ENCODE data around the gene VDAC2. TPM values are rescaled to one million over a fixed set of nuclear protein-coding genes. Genes with fewer than 3 reads are reported as not detected.
"Not testable (repeated sequence)": the region's sequence is repeated elsewhere in the genome, so short reads cannot be mapped to it uniquely, and the experiment has no call there.

VDAC2 gene
- total RNA-seq, 4 donors from 2014 or later, result 121 to 145 (median 140) TPM

DNA sequence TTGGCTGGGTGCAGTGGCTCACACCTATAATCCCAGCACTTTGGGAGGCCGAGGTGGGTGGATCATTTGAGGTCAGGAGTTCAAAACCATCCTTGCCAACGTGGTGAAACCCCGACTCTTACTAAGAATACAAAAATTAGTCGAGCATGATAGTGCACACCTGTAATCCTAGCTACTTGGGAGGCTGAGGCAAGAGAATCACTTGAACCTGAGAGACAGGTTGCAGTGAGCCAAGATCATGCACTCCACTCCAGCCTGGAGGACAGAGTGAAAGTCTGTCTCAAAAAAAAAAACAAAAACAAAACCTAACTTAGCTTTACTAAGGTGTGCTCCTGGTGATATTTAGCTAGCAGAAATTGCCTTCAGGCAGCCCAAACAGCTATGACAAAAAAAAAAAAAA is 24.3 kb upstream of the VDAC2 start:
- intact Hi-C loops (cut with DNase I; ENCODE audit: low total_unique reads), result loop anchor here (5.0 kb wide), 1 partner anchor 46 kb away; no protein-coding TSS in a partner anchor
- WGBS, 2 donors, result 37 to 60% methylated on average over 4 of the region's 4 CpGs
- DNase-seq (ENCODE audit: low spot score in 2 of 2), result peak in 1 of 2 donors; percentile 37
- no peak overlapping the region for H3K4me3 ChIP-seq (ENCODE audit: low read depth, poor library complexity, severe bottlenecking)
- TF ChIP-seq, protein P1, sequence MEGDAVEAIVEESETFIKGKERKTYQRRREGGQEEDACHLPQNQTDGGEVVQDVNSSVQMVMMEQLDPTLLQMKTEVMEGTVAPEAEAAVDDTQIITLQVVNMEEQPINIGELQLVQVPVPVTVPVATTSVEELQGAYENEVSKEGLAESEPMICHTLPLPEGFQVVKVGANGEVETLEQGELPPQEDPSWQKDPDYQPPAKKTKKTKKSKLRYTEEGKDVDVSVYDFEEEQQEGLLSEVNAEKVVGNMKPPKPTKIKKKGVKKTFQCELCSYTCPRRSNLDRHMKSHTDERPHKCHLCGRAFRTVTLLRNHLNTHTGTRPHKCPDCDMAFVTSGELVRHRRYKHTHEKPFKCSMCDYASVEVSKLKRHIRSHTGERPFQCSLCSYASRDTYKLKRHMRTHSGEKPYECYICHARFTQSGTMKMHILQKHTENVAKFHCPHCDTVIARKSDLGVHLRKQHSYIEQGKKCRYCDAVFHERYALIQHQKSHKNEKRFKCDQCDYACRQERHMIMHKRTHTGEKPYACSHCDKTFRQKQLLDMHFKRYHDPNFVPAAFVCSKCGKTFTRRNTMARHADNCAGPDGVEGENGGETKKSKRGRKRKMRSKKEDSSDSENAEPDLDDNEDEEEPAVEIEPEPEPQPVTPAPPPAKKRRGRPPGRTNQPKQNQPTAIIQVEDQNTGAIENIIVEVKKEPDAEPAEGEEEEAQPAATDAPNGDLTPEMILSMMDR (IDR thresholded peaks at IDR 0.05), result no peak
- TF ChIP-seq POLR2A (IDR thresholded peaks at IDR 0.05), result no peak

DNA sequence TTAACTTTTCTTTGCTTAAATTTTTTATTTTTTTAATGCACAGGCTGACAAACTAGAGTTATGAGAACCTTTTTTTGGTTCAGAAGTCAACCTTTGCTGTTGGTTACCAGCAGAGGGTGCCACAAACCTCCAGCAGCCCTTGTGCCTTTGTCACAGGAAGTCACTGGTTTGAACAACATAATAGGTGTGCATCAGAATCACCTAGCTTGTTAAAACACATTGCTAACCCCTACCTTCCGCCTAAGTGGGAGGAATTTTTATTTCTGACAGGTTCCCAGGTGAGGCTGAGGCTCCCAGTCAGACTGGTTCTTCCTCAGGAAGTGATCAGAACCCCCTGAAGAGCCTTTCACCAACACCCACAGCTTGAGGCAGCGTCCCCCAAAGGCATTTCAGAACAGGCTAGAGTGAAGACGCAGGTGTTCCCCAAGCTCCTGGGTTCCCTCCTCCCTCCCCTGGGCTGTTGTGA is 22.6 kb upstream of the VDAC2 start:
- WGBS, 2 donors, result 45 to 50% methylated on average over 3 of the region's 3 CpGs
- TF ChIP-seq POLR2A (IDR thresholded peaks at IDR 0.05), result no peak
- TF ChIP-seq, protein P1 (IDR thresholded peaks at IDR 0.05), result no peak
- peak; percentile 52 to 84 for DNase-seq (ENCODE audit: low spot score in 2 of 2)
- intact Hi-C loops (cut with DNase I; ENCODE audit: low total_unique reads), result loop anchor here (5.0 kb wide), 1 partner anchor 44 kb away; no protein-coding TSS in a partner anchor
- H3K4me3 ChIP-seq (ENCODE audit: low read depth, poor library complexity, severe bottlenecking), result no peak overlapping the region

DNA sequence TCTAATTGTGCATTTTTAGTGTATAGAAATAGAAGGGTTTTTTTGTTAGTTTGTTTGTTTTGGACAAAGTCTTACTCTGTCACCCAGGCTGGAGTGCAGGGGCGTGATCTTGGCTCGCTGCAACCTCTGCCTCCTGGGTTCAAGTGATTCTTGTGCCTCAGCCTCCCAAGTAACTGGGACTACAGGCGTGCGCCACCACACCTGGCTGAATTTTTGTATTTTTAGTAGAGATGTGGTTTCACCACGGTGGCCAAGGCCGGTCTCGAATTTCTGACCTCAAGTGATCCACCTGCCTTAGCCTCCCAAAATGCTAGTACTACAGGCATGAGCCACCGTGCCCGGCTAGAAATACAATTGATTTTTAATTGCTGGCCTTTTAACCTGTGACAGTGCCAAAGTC is 22.1 kb upstream of the VDAC2 start:
- WGBS, 2 donors, result 94 to 96% methylated on average over 9 of the region's 9 CpGs
- peak in 1 of 2 donors; percentile 67 for DNase-seq (ENCODE audit: low spot score in 2 of 2)
- not testable (repeated sequence) for H3K4me3 ChIP-seq (ENCODE audit: low read depth, poor library complexity, severe bottlenecking)
- intact Hi-C loops (cut with DNase I; ENCODE audit: low total_unique reads), result loop anchor here (5.0 kb wide), 1 partner anchor 44 kb away; no protein-coding TSS in a partner anchor

DNA sequence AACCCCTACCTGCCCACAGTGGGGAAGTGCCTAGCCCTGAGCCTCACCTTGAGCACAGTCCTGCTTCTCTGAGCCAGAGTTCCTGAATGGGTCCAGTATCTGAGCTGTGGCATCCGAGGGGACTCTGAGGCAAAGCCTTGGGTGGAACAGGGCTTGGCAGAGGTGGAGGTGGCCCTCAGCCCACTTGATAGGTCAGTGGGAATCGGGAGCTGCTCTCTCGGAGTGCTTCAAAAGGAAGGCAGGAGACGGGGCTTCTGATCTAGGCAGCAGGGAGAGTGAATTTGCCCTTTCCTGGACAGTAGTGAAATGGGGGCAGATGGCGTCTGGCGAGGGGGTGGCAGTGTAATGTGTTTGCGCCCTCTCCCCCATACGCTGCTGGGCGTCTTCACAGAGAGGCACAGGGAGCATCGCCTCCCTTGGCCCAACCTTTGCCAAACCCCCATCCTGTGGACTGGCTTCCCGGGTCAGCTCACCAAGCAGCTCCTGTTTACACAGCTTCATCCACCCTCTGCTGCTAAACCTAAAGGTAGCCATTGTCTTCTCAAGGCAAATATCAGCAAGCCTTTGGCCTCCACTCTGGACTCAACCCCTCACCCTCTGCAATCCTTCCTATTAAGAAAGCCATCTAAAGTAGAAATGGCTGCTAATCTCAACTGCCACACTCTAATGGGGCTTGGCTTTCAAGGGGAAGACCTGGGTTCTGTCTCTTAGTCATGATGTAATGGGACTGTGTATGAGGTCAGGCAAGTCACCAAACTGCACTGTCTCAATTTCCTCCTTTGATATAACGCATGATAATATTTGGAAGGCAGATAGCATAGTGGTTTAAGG is 21.1 kb upstream of the VDAC2 start:
- 92 to 95% methylated on average over 12 of the region's 12 CpGs for WGBS, 2 donors
- no peak for TF ChIP-seq POLR2A (IDR thresholded peaks at IDR 0.05)
- TF ChIP-seq, protein P1 (IDR thresholded peaks at IDR 0.05), result no peak
- DNase-seq (ENCODE audit: low spot score in 2 of 2), result peak in 1 of 2 donors; percentile 67
- intact Hi-C loops (cut with DNase I; ENCODE audit: low total_unique reads), result loop anchor here (5.0 kb wide), 1 partner anchor 43 kb away; no protein-coding TSS in a partner anchor
- H3K4me3 ChIP-seq (ENCODE audit: low read depth, poor library complexity, severe bottlenecking), result no peak overlapping the region

DNA sequence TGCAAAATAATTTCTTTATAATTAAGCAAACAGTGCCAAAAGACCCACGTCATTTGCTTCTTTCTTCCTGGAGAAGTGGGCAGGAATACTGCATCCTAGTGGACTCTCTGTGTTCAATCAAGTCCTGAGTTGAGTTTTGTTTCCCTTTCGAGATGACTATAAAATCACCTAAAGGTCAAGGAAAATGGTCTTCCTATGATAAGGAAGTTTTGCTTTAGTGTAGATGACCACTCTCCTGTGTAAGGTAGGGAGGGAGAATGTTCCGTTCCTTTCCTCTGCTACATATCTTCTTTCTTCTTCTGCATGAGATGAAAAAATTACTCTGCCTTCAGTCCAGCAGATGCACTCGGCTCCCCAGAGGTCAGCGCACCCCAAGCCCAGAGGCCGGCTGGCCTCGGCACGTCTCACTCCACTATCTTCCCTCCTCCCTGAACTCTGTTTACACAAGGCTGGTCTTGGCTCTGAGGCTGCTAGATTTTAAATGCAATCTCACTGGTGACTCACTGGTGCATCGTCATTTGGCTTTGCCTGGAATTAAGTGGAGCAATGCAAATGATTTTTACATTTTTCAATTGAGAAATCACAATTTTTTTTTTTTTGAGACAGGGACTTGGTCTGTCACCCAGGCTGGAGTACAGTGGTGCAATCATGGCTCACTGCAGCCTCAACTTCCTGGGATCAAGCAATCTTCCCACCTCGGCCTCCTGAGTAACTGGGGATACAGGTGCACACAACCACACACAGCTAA is 18.6 kb upstream of the VDAC2 start:
- DNase-seq (ENCODE audit: low spot score in 2 of 2), result peak; percentile 65 to 83
- 48 to 52% methylated on average over 10 of the region's 10 CpGs for WGBS, 2 donors
- no peak for TF ChIP-seq POLR2A (IDR thresholded peaks at IDR 0.05)
- no peak overlapping the region for H3K4me3 ChIP-seq (ENCODE audit: low read depth, poor library complexity, severe bottlenecking)
- intact Hi-C loops (cut with DNase I; ENCODE audit: low total_unique reads), result no loop called here

DNA sequence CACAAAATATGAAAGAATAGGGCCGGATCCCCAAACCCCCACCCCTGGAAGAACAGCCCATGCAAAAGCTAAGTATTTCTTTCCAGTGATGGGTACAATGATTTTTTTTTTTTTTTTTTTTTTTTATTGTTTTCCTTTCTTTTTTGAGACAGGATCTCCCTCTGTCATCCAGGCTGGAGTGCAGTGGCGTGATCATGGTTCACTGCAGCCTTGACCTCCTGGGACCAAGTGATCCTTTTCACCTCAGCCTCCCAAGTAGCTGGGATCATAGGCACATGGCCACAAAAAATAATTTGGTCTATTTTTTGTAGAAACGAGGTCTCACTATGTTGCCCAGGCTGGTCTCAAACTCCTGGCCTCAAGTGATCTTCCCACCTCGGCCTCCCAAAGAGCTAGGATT is 16.0 kb upstream of the VDAC2 start:
- DNase-seq (ENCODE audit: low spot score in 2 of 2), result peak in 1 of 2 donors; percentile 42
- intact Hi-C loops (cut with DNase I; ENCODE audit: low total_unique reads); H3K4me3 ChIP-seq (ENCODE audit: low read depth, poor library complexity, severe bottlenecking): not testable (repeated sequence)
- 95 to 97% methylated on average over 4 of the region's 4 CpGs for WGBS, 2 donors
